Measurements from ENCODE around the gene CD55. TPM values are rescaled to one million over a fixed set of nuclear protein-coding genes. Genes with fewer than 3 reads are reported as not detected.

CD55 gene
- total RNA-seq, 1 donor, result 9.0 TPM

DNA sequence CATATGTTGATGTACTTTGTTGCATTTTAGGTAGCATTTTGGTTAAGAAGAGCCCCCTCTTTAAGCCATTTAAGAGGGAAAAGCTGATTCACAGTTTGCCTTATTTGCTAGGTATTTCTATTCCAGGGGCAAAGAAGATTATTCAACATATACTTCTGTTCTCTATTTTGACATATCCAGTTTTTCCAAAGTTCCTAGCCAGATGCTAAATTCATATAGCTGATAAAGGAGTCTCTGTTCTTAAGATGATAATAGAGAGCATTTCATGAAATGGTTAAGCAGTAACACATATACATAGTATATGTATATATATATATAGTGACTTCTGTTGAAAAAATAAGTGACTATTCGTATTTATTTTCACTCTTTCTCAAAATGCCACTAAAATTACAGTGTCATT lies 15.5 kb upstream of the CD55 start:
- no peaks in the 10 kb centered on the region for H3K27me3 ChIP-seq (ENCODE audit: insufficient read depth, low read length)
- H3K36me3 ChIP-seq (ENCODE audit: insufficient read depth, low read length), result no peaks in the 10 kb centered on the region
- TF ChIP-seq, protein P1, sequence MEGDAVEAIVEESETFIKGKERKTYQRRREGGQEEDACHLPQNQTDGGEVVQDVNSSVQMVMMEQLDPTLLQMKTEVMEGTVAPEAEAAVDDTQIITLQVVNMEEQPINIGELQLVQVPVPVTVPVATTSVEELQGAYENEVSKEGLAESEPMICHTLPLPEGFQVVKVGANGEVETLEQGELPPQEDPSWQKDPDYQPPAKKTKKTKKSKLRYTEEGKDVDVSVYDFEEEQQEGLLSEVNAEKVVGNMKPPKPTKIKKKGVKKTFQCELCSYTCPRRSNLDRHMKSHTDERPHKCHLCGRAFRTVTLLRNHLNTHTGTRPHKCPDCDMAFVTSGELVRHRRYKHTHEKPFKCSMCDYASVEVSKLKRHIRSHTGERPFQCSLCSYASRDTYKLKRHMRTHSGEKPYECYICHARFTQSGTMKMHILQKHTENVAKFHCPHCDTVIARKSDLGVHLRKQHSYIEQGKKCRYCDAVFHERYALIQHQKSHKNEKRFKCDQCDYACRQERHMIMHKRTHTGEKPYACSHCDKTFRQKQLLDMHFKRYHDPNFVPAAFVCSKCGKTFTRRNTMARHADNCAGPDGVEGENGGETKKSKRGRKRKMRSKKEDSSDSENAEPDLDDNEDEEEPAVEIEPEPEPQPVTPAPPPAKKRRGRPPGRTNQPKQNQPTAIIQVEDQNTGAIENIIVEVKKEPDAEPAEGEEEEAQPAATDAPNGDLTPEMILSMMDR (IDR thresholded peaks at IDR 0.05; ENCODE audit: extremely low read depth, low read depth, low read length), result no peak
- peaks cover 6% of the 10 kb centered on the region for H3K4me1 ChIP-seq (ENCODE audit: insufficient read depth, low read length)
- H3K9me3 ChIP-seq (ENCODE audit: low read depth, low read length), result no peaks in the 10 kb centered on the region
- no peak overlapping the region for H3K27ac ChIP-seq (ENCODE audit: low read depth, low read length)
- H2AFZ ChIP-seq (ENCODE audit: low read length), result no peak overlapping the region
- no peak for DNase-seq (ENCODE audit: insufficient read length, low spot score, missing footprints)
- no peak overlapping the region for H3K4me2 ChIP-seq (ENCODE audit: insufficient read depth, low read length)
- H4K20me1 ChIP-seq (ENCODE audit: insufficient read depth, low read length), result no peaks in the 10 kb centered on the region
- no peaks in the 10 kb centered on the region for H3K79me2 ChIP-seq (ENCODE audit: insufficient read depth, low read length)
- H3K4me3 ChIP-seq (ENCODE audit: insufficient read depth, low read length), result no peak overlapping the region

DNA sequence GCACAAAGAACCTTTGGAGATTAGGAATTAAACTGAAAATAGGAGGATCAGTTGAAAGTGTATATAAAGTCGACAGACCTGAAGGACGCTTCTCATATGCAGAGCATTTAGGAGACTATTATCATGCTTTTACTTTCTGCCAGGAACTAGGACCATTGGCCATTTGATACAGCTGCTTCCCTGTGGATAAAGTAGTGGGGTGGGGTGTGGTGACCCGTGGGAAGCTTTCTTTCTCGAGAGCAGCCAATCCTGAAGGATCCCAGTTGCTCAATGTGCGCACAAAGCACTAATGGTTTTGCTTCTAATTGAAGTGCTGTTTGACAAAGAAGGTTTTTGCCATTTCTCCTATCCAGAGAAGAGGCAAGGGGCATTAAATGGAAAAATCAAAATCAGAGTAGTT lies 14.9 kb upstream of the CD55 start:
- Histone ChIP-seq H3K4me2 (ENCODE audit: insufficient read depth, low read length) (no peak overlapping the region), H4K20me1 (ENCODE audit: insufficient read depth, low read length) (no peaks in the 10 kb centered on the region), H3K27ac (ENCODE audit: low read depth, low read length) (no peak overlapping the region), H3K4me1 (ENCODE audit: insufficient read depth, low read length) (peaks cover 6% of the 10 kb centered on the region), H3K4me3 (ENCODE audit: insufficient read depth, low read length) (no peak overlapping the region), H3K27me3 (ENCODE audit: insufficient read depth, low read length) (no peaks in the 10 kb centered on the region), H3K9me3 (ENCODE audit: low read depth, low read length) (no peaks in the 10 kb centered on the region), H3K79me2 (ENCODE audit: insufficient read depth, low read length) (no peaks in the 10 kb centered on the region), H2AFZ (ENCODE audit: low read length) (no peak overlapping the region), H3K36me3 (ENCODE audit: insufficient read depth, low read length) (no peaks in the 10 kb centered on the region)
- TF ChIP-seq, protein P1 (IDR thresholded peaks at IDR 0.05; ENCODE audit: extremely low read depth, low read depth, low read length), result no peak
- DNase-seq (ENCODE audit: insufficient read length, low spot score, missing footprints), result no peak

DNA sequence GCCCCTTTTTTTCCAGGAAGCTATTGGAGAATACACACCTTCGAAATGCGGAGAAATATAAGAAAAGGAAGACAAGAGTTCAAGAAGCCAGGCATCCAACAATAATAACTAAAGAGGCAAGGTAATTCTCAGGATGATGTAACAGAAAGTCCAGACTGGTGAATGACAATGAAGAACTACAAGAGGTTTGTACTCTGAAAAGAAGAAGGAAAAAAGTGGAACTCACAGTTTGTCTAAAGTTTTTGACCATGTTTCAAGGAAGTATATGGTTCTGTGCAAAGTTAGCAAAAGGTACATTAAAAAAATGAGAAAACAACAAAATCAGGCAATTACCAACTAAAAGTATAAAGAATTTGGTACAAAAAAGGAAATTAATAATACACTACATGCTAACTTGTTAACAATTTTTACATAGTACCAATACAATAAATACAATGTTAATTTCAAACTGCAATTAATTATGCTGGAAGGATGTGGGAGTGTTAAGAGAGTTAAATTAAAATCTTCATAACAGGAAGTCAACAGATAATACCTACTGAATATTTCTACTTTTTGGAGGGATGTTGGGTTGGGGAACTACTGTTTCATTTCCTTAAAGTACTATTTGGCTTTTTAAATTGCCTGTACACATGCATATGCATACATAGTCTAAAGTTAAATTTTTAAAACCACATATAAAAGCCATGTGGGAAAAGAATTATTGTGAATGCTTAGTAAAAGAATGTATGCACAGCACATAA lies 12.9 kb upstream of the CD55 start:
- Histone ChIP-seq H3K79me2 (ENCODE audit: insufficient read depth, low read length) (no peaks in the 10 kb centered on the region), H3K27me3 (ENCODE audit: insufficient read depth, low read length) (no peaks in the 10 kb centered on the region), H3K27ac (ENCODE audit: low read depth, low read length) (no peak overlapping the region), H3K9me3 (ENCODE audit: low read depth, low read length) (no peaks in the 10 kb centered on the region), H3K36me3 (ENCODE audit: insufficient read depth, low read length) (no peaks in the 10 kb centered on the region), H2AFZ (ENCODE audit: low read length) (no peak overlapping the region), H3K4me2 (ENCODE audit: insufficient read depth, low read length) (no peak overlapping the region), H3K4me3 (ENCODE audit: insufficient read depth, low read length) (no peak overlapping the region), H3K4me1 (ENCODE audit: insufficient read depth, low read length) (peaks cover 6% of the 10 kb centered on the region), H4K20me1 (ENCODE audit: insufficient read depth, low read length) (no peaks in the 10 kb centered on the region)
- DNase-seq (ENCODE audit: insufficient read length, low spot score, missing footprints), result no peak
- TF ChIP-seq, protein P1 (IDR thresholded peaks at IDR 0.05; ENCODE audit: extremely low read depth, low read depth, low read length), result no peak

DNA sequence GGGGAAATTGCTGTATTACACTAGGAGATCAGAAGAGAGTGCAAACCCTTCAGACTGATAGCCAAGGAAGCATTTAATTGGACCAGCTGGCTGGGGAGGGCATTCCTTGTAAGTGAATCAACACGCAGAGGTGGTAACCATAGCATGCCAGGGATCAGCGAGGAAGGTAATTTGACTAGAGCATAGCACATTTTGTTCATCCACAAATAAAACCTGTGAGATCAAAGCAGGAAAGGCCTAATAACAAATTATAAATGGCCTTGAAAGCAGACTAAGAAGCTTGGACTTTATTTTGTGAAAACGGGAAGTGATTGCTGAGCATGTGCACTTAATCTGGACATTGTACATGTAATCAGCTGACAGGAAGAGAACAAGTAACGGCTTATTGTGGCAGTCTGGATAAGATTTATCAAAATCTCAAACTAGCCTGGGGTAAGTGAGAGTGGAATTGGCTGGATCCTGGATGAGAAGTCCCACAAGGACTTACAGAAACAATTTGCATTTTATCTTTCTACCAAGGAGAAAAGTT lies 11.7 kb upstream of the CD55 start:
- peaks cover 6% of the 10 kb centered on the region for H3K4me1 ChIP-seq (ENCODE audit: insufficient read depth, low read length)
- peak overlapping the region; percentile 56 for H2AFZ ChIP-seq (ENCODE audit: low read length)
- DNase-seq (ENCODE audit: insufficient read length, low spot score, missing footprints), result peak; percentile 66
- H3K9me3 ChIP-seq (ENCODE audit: low read depth, low read length), result no peaks in the 10 kb centered on the region
- H3K4me2 ChIP-seq (ENCODE audit: insufficient read depth, low read length), result peak overlapping the region; percentile 65
- TF ChIP-seq, protein P1 (IDR thresholded peaks at IDR 0.05; ENCODE audit: extremely low read depth, low read depth, low read length), result no peak
- H3K4me3 ChIP-seq (ENCODE audit: insufficient read depth, low read length), result peak overlapping the region; percentile 33
- no peaks in the 10 kb centered on the region for H3K36me3 ChIP-seq (ENCODE audit: insufficient read depth, low read length)
- H3K27me3 ChIP-seq (ENCODE audit: insufficient read depth, low read length), result no peaks in the 10 kb centered on the region
- no peaks in the 10 kb centered on the region for H3K79me2 ChIP-seq (ENCODE audit: insufficient read depth, low read length)
- no peak overlapping the region for H3K27ac ChIP-seq (ENCODE audit: low read depth, low read length)
- H4K20me1 ChIP-seq (ENCODE audit: insufficient read depth, low read length), result no peaks in the 10 kb centered on the region

Measured in osteoblast (primary cell).